NCI-H1105 (cell line): Measurements from ENCODE around the gene MYLK3.

Source experiments
- DNase-seq: peaks from one replicate; lab custom pipeline; 2025; lab: John Stamatoyannopoulos, UW

MYLK3 gene

DNA sequence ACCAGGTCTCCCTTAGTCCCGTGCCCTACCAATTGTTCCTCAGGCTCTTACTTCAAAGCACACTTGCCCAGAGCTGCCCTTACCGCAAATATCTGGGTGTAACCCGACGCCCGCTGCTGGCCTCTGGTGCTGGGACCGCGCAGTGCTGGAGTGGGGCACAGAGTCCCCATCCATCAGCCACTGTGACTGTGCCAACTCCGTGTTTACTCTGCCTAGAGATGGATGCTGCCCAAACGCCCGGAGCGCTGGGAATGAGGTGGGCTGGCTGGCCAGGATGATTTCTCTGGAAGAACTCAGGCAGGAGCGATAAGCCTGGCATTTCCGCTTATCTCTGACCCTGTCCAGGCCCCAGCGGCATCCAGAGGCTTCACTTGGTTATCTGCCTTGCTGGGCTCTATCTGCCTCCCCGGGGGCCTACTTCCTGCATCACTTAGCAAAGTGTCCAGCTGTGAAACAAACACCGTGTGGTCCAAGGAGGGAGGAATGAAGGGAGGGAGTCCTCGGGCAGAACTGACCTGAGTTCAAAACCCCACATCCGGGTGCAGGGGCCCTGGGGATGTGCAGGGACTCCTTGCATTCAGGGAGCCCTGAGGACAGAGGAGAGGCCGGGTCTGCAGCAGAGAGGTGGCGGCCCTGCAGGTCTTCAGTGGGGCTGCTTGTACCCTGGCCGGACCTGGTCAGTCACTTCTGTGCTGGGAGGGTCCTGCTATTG, 9.4 kb upstream of the MYLK3 start:
- DNase-seq, result peak; percentile 81

GRCh38 chr16:46756772-46757171, 8.6 kb upstream of the MYLK3 start:
- DNase-seq, result no peak

DNA sequence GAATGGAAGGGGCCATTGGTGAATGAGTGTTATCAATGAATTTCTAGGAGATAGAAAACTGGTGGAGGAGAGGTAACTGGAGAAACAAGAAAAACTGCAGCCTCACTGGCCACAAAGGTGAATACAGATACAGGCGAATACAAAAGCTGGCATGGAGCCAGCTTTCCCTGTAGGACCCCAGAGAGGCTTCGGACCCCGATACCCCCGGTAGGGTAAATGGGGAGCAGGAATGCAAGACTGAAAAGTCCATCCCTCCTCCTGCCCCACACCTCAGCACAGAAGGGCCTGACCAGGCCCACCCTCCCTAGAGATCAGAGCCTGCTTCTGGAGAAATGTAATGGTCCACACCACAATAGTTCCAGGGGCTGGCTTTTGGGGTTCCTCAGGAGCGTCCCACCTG, 4.9 kb upstream of the MYLK3 start:
- no peak for DNase-seq

GRCh38 chr16:46751381-46751780, 3.2 kb upstream of the MYLK3 start:
- DNase-seq, result no peak

GRCh38 chr16:46748775-46749705, 896 bp upstream of the MYLK3 start:
- DNase-seq, result peak; percentile 69

DNA sequence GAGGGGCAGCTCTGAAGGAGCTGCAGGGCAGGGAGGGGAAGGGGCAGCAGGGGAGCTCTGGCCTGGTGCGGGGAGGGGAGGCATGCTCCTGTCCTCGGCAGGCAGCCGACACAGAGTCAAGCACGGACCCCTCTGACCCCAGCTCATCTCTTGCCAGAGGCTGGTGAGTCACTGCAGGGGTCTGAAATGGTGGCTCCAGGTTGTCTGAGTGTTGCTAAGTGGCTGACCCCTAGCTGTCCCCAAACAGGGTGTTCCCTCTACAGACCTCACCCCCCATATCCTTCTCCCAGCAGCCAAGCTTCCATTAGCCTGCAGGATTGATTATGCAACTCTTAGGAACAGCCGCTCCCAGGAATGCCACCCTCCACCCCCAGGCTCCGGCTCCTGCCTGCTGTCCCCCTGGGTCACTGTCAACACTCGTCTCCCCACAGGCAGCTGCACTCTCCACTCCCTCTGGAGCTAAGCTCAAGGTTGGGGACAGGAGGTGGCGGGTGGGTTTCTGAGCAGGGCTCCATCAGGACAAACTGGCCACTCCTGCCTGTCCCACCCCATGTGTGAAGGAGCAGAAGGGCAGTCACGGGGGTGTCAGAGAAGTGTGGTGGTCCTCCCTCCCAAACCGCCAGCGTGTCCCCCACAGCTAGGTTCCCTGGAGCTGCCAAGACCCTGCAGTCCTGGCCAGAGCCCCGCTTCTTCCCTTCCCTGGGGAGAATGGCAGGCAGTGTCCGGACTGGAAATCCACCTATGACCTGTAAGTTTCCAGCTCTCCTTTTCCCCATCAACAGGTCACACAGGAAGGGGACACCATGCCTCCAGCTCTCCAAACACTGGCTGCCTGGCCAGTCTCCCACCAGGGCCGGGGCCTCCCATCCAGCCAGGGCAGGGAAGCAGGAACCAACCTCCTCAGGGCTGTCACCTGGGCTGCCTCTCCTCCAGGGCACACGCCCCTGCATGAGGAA, 1.0 kb downstream of the MYLK3 start:
- DNase-seq, result no peak

GRCh38 chr16:46745617-46746016, 2.5 kb downstream of the MYLK3 start:
- no peak for DNase-seq

GRCh38 chr16:46743232-46743719, 4.9 kb downstream of the MYLK3 start:
- DNase-seq, result no peak

DNA sequence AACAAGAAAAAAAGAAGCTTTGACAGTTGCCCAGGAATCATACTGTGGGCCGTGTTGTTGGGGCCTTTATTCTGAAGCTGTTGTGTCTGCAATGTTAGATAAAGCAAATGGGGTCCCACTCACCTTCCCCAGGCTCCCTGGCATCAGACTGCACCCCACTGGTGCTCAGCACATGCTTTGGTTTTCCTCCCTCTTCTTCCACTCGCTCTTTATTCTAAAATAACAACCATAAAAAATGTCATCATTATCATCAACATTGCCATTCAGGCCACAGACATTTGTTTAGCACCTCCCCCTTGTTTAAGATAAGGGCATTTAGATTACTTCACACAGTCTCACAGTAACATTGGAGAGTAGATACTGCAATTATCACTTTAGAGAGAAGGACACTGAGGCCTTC, 8.2 kb downstream of the MYLK3 start:
- DNase-seq, result no peak

DNA sequence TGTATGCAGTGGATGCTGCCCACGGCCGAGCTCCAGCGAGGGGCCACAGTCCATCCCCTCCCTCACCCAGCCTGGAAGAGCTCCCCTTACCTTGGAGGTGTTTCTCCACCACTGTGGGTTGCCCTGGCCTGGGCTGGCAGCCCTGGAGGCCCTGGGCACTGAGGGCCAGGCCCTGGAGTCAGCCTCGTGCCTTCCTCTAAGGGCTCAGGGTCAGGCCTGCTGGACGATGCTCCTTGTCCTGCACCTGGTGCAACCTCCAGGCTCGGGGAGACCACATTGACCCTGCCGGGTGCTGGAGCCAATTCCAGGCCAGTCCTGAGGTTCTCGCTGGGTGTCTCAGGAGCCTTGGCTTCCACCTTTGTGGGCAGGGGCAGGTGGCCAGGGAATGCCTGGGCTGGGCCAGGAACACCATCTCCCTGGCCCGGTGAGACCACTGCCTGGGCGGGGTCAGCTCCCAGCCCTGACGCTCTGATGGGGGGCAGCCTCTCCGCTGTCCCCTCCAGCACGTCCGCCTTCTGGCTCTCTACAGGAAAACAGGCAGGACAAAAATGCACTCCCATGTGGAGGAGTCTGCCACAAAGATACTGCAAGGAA, 10.4 kb downstream of the MYLK3 start:
- DNase-seq, result no peak

DNA sequence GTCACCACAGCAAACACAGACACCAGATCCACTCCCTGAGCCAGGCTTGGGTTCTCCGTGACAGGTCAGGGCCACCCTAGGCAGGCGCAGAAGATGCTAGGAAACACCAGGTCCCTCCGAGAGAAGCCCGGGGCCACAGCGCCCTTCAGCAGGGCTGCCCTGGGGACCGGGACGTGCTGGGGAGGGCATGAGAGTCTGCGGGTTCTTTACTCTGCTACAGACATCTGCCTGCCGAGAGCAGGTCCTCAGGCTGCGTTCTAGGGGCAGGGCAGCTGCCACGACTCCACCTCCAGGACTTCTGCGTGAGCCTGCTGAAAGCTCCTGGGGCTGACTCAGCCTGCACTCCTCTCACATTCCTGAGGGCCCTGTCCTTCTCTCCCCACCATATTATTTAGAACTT, 11.4 kb downstream of the MYLK3 start:
- no peak for DNase-seq

DNA sequence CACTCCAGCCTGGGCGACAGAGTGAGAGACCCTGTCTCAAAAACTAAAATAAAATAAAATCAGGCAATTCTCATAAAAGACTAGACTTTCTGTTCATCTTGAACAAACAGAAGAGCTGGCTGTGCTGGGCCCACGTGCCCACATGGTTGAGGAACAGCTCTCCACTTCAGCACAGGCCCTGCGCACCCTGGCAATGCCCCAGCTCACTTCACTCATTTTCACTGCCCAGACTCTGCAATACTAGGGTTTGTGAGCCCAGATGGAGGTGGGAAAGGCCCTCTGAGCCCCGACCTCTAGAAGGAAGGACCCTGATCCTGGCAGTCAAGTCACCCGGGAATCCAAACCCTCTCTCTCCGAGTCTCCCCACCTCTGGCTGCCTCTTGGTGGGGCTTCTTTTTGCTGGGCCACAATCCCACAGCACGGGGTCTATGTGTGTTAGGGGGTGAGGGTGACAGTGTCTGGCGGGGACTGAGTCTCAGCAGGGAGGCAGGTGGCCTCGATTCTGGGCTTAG, 14.8 kb downstream of the MYLK3 start:
- DNase-seq, result no peak

GRCh38 chr16:46732561-46732960, 15.6 kb downstream of the MYLK3 start:
- no peak for DNase-seq

- DNase-seq, result no peak
Measured at GRCh38 chr16:46731691-46732555, 16.2 kb downstream of the MYLK3 start.

- DNase-seq, result no peak
Measured at GRCh38 chr16:46730801-46731690, 17.1 kb downstream of the MYLK3 start.

DNA sequence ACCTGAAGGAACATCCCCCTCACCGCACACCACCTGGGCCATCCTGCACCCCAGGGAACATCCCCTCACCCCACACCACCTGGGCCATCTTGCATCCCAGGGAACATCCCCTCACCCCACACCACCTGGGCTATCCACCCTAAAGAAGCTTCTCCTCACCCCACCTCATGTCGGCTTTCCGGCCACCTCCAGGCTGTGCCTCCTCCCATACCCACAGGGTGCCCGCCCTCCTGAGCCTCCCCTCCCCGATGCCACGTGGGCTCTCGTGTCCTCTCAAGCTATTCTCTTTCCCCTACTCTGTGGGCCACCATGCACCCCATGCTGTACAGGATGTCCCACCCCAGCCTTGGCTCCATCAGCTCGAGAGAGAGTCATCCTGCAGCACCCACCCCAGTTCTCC, 18.0 kb downstream of the MYLK3 start:
- no peak for DNase-seq

DNA sequence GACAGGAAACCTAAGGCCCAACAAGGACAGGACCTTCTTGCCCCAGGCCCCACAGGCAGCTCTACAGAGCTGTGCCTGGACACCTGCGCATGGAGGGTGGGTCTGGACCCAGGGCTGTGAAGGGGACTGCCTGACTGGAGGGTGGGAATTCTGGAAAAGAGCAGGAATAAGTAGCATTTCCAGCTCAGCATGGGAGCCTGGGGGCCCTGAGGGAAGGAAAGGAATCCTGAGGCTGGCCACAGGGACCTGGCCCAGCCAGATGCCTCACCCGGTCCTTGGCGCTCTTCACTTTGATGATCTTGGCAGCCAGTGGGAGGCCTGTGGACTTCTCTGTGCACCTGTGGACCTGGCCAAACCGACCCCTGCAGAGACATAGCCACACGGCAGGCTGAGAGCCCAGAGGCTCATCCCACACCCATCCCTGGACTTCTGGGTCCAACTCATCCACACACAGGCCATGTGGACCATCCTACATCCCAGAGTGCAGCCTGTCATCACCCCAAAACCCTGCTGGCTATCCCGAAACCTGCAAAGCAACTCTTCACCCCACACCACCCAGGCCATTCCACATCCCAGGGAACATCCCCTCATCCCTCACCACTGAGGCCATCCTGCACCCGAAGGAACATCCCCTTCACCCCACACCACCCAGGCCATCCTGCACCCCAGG, 18.7 kb downstream of the MYLK3 start:
- no peak for DNase-seq

GRCh38 chr16:46728806-46729205, 19.3 kb downstream of the MYLK3 start:
- no peak for DNase-seq

DNA sequence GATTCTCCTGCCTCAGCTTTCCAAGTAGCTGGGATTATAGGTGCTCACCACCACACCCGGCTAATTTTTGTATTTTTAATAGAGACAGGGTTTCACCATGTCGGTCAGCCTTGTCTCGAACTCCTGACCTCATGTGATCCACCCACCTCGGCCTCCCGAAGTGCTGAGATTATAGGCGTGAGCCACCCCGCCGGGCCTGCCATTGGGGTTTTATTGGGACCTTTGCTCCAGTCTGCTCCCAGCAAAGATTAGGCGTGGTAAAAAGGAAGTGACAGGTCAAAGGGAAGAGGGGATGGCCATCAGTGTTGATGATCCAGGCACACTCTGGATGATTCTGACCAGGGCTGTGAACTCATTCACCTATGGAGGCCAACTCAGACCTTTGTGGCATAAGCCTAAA, 20.5 kb downstream of the MYLK3 start:
- no peak for DNase-seq
